Liver (tissue), 3 donors: ENCODE measurements around the gene ZNF17.

Experiments
- ATF3 ChIP-seq: IDR thresholded peaks from 2 replicates; pipeline ENCODE4 v1.6.1; 2016; ENCODE audit warnings: antibody characterized with exemption
- EGR1 ChIP-seq, 2 donors: IDR thresholded peaks; 2 replicates each; pipeline ENCODE4 v1.6.1; 2016 to 2018; ENCODE audit warnings: antibody characterized with exemption in 2 of 2, low read depth in 2 of 2
- RXRA ChIP-seq, 2 donors: IDR thresholded peaks; 2 replicates each; pipeline ENCODE4 v1.6.1; 2017 to 2018; ENCODE audit warnings: antibody characterized with exemption in 2 of 2, mild to moderate bottlenecking in 1 of 2
- TF ChIP-seq, protein P1 (sequence below): fragments of 150-350 bp; IDR thresholded peaks from 2 replicates; pipeline ENCODE4 v1.5.1; 2017; ENCODE audit warnings: improper control_type of control experiment, low read depth, low read length; ENCODE audit not compliant: missing input control
- TF ChIP-seq, protein P2 (sequence below): IDR thresholded peaks from 2 replicates; pipeline ENCODE4 v1.6.1; 2016; ENCODE audit warnings: antibody characterized with exemption
- donor health status: healthy.
- donor health status: healthy.

- TF ChIP-seq, protein P1, sequence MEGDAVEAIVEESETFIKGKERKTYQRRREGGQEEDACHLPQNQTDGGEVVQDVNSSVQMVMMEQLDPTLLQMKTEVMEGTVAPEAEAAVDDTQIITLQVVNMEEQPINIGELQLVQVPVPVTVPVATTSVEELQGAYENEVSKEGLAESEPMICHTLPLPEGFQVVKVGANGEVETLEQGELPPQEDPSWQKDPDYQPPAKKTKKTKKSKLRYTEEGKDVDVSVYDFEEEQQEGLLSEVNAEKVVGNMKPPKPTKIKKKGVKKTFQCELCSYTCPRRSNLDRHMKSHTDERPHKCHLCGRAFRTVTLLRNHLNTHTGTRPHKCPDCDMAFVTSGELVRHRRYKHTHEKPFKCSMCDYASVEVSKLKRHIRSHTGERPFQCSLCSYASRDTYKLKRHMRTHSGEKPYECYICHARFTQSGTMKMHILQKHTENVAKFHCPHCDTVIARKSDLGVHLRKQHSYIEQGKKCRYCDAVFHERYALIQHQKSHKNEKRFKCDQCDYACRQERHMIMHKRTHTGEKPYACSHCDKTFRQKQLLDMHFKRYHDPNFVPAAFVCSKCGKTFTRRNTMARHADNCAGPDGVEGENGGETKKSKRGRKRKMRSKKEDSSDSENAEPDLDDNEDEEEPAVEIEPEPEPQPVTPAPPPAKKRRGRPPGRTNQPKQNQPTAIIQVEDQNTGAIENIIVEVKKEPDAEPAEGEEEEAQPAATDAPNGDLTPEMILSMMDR, result no peak
- TF ChIP-seq, protein P2, sequence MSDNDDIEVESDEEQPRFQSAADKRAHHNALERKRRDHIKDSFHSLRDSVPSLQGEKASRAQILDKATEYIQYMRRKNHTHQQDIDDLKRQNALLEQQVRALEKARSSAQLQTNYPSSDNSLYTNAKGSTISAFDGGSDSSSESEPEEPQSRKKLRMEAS, result no peak
- TF ChIP-seq EGR1 (IDR thresholded peaks at IDR 0.05; ENCODE audit: low read depth in 2 of 2) (no peak), ATF3 (no peak), RXRA (IDR thresholded peaks at IDR 0.05) (no peak)
These were observed 41.3 kb downstream of the ZNF17 start for GRCh38 chr19:57452307-57452706.
